Measurements from ENCODE around the gene THAP8. TPM values are rescaled to one million over a fixed set of nuclear protein-coding genes. Genes with fewer than 3 reads are reported as not detected.

Gene THAP8
- total RNA-seq, 1 experiment from 2014 or later, result 3.2 TPM

DNA sequence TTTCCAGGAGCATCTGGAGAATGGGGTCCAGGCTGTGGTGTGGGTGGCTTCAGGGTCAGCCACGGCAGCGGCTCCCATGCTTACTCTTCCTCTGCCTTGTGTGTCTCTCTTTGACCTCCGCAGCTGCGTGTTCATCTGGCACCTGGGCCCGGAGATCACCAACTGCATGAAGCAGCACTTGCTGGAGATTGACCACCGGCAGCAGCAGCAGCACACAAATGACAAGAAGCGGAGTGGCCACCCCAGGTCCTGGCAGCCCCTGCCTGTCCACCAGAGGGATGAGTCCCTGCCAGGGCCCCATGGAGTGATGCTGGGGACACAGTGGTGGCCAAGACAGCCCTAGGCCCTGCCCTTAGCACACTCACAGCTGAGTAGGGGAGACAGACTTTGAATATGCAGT lies 38.5 kb upstream of the THAP8 start:
- TF ChIP-seq, protein P1, sequence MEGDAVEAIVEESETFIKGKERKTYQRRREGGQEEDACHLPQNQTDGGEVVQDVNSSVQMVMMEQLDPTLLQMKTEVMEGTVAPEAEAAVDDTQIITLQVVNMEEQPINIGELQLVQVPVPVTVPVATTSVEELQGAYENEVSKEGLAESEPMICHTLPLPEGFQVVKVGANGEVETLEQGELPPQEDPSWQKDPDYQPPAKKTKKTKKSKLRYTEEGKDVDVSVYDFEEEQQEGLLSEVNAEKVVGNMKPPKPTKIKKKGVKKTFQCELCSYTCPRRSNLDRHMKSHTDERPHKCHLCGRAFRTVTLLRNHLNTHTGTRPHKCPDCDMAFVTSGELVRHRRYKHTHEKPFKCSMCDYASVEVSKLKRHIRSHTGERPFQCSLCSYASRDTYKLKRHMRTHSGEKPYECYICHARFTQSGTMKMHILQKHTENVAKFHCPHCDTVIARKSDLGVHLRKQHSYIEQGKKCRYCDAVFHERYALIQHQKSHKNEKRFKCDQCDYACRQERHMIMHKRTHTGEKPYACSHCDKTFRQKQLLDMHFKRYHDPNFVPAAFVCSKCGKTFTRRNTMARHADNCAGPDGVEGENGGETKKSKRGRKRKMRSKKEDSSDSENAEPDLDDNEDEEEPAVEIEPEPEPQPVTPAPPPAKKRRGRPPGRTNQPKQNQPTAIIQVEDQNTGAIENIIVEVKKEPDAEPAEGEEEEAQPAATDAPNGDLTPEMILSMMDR (IDR thresholded peaks at IDR 0.05; ENCODE audit: unreplicated experiment), result no peak
- no TSS peak for BruUV-seq (replicated peaks)
- DNase-seq, result no peak
- Mint-ChIP-seq H3K4me1 (ENCODE audit: low read depth, unreplicated experiment) (no peaks in the 10 kb centered on the region), H3K27ac (ENCODE audit: unreplicated experiment) (no peak overlapping the region), H3K4me3 (ENCODE audit: low read depth, unreplicated experiment) (no peak overlapping the region), H3K27me3 (ENCODE audit: unreplicated experiment) (no peaks in the 10 kb centered on the region), H3K9me3 (ENCODE audit: low read depth, unreplicated experiment) (no peaks in the 10 kb centered on the region), H3K36me3 (ENCODE audit: insufficient read depth, unreplicated experiment) (peaks cover 41% of the 10 kb centered on the region)
- intact Hi-C loops (cut with micrococcal nuclease; ENCODE audit: unreplicated experiment), result no loop called here
- CTCF ChIA-PET, result no interaction called here

DNA sequence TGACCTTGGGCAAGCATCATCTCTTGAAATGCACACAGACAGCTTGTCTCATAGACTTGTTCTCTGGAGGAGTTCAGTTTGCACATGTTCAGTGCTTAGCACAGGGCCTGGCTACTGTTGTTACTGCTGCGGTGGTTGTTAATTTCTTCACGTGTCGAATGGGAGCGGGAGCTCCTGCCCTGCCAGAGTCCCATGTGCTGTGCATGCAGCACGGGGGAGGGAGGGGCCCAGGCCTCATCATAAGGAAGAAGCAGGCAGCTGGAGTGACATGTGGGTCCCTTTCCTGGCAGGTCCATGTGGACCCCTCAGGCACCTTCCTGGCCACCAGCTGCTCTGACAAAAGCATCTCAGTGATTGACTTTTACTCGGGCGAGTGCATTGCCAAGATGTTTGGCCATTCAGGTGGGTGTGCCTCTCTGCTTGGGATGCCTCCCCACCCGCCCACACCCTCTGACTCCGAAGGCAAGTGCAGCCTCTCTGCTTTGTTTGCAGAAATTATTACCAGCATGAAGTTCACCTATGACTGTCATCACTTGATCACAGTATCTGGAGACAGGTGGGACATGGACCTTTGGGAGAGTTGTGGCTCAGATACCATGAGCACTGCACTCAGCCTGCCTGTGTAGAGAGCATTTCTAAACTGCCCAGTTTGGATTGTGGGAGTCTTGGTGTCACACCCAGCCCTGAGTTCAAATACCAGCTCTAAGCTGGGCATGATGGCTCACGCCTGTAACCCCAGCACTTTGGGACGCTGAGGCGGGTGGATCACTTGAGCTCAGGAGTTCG lies 37.0 kb upstream of the THAP8 start:
- TF ChIP-seq, protein P1 (IDR thresholded peaks at IDR 0.05; ENCODE audit: unreplicated experiment), result no peak
- H3K9me3 Mint-ChIP-seq (ENCODE audit: low read depth, unreplicated experiment), result no peaks in the 10 kb centered on the region
- CTCF ChIA-PET, result no interaction called here
- H3K4me1 Mint-ChIP-seq (ENCODE audit: low read depth, unreplicated experiment), result no peaks in the 10 kb centered on the region
- H3K27me3 Mint-ChIP-seq (ENCODE audit: unreplicated experiment), result no peaks in the 10 kb centered on the region
- intact Hi-C loops (cut with micrococcal nuclease; ENCODE audit: unreplicated experiment), result no loop called here
- DNase-seq, result no peak
- no peak overlapping the region for H3K4me3 Mint-ChIP-seq (ENCODE audit: low read depth, unreplicated experiment)
- no peak overlapping the region for H3K27ac Mint-ChIP-seq (ENCODE audit: unreplicated experiment)
- peaks cover 37% of the 10 kb centered on the region for H3K36me3 Mint-ChIP-seq (ENCODE audit: insufficient read depth, unreplicated experiment)
- BruUV-seq (replicated peaks), result no TSS peak

DNA sequence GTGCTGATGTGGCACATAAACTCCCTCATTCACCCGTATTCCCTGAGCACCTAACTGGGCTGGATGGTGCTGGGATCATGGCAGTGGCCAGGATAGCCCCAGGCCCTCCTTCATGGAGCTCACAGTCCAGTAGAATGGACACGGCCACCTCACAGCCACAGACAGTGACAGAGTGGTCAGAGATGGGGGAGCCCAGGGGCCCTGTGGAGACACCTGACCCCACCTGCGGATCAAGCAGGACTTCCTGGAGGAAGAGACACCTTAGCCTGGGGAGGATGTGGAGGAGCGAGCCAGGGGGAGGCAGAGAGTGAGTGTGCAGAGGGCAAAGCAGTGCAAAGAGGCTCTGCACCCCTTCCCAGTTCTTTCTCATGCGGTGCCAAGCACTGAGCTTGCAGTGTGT lies 35.8 kb upstream of the THAP8 start:
- CTCF ChIA-PET, result interaction anchor here (0.7 kb wide), 1 partner anchor 18 kb away, joined by 3 read pairs; no protein-coding TSS in a partner anchor
- Mint-ChIP-seq H3K27ac (ENCODE audit: unreplicated experiment) (no peak overlapping the region), H3K27me3 (ENCODE audit: unreplicated experiment) (no peaks in the 10 kb centered on the region), H3K36me3 (ENCODE audit: insufficient read depth, unreplicated experiment) (peaks cover 41% of the 10 kb centered on the region), H3K9me3 (ENCODE audit: low read depth, unreplicated experiment) (no peaks in the 10 kb centered on the region), H3K4me3 (ENCODE audit: low read depth, unreplicated experiment) (no peak overlapping the region), H3K4me1 (ENCODE audit: low read depth, unreplicated experiment) (no peaks in the 10 kb centered on the region)
- no TSS peak for BruUV-seq (replicated peaks)
- TF ChIP-seq, protein P1 (IDR thresholded peaks at IDR 0.05; ENCODE audit: unreplicated experiment), result no peak
- no peak for DNase-seq
- intact Hi-C loops (cut with micrococcal nuclease; ENCODE audit: unreplicated experiment), result no loop called here

DNA sequence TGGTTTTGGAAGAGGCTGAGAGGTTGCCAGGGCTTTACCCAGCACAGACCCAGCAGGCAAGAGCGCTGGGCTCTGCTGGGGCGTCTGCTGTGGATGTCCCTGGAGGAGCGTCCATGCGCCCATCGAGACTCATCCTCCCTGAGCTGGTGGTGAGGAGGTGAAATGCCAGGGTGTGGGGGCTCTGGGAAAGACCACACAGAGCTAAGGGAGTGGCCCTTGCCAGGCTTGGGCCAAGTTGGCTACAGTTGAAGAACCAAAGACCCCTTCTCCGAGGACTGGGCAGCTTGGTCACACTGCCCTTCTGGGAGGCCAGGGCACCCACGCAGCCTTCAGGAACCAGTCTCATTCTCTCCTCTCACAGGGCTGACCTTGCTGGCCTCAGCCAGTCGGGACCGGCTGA lies 32.2 kb upstream of the THAP8 start:
- TF ChIP-seq, protein P1 (IDR thresholded peaks at IDR 0.05; ENCODE audit: unreplicated experiment), result no peak

More for the DNA sequence above, 32.2 kb upstream of the THAP8 start:
- H3K36me3 Mint-ChIP-seq (ENCODE audit: insufficient read depth, unreplicated experiment), result peaks cover 24% of the 10 kb centered on the region
- no peak overlapping the region for H3K27ac Mint-ChIP-seq (ENCODE audit: unreplicated experiment)
- no peaks in the 10 kb centered on the region for H3K27me3 Mint-ChIP-seq (ENCODE audit: unreplicated experiment)
- CTCF ChIA-PET, result no interaction called here
- no peaks in the 10 kb centered on the region for H3K9me3 Mint-ChIP-seq (ENCODE audit: low read depth, unreplicated experiment)
- H3K4me3 Mint-ChIP-seq (ENCODE audit: low read depth, unreplicated experiment), result no peak overlapping the region
- no peak for DNase-seq
- no TSS peak for BruUV-seq (replicated peaks)
- H3K4me1 Mint-ChIP-seq (ENCODE audit: low read depth, unreplicated experiment), result no peaks in the 10 kb centered on the region
- intact Hi-C loops (cut with micrococcal nuclease; ENCODE audit: unreplicated experiment), result no loop called here

All from Calu3 (cell line).